Pons (tissue), 1 donor: ENCODE data around the gene PLEKHJ1.
"Not testable (repeated sequence)": the region's sequence is repeated elsewhere in the genome, so short reads cannot be mapped to it uniquely, and the experiment has no call there.

ENCODE experiments used
- DNase-seq: peaks from one replicate; pipeline ENCODE4 v3.0.0-alpha.2; 2016; ENCODE audit warnings: low spot score

The PLEKHJ1 gene

GRCh38 chr19:2236314-2237050 is at the start of gene PLEKHJ1, which contains the start of gene SF3A2:
PLEKHJ1 (minus strand) TSS chr19:2236329; CDS start chr19:2236248, 81 bp downstream.
SF3A2 (plus strand) TSS chr19:2236824; CDS start chr19:2243419, 6,595 bp downstream.
- DNase-seq = peak; percentile 94

GRCh38 chr19:2283835-2284507 is 47.8 kb upstream of the PLEKHJ1 start:
- no peak for DNase-seq

- no peak for DNase-seq
Measured at GRCh38 chr19:2282862-2283237, 46.7 kb upstream of the PLEKHJ1 start.

- DNase-seq = no peak
Measured at GRCh38 chr19:2282062-2282861, 46.1 kb upstream of the PLEKHJ1 start, which contains the start of gene PEAK3. PEAK3 (minus strand) TSS chr19:2282175; CDS start chr19:2280931, 1,244 bp downstream.

- DNase-seq = not testable (repeated sequence)
Measured at GRCh38 chr19:2281265-2282061, 45.3 kb upstream of the PLEKHJ1 start.

GRCh38 chr19:2280633-2281264 is 44.6 kb upstream of the PLEKHJ1 start:
- no peak for DNase-seq

GRCh38 chr19:2278459-2279158 is 42.5 kb upstream of the PLEKHJ1 start:
- DNase-seq = no peak

GRCh38 chr19:2277138-2277537 is 41.0 kb upstream of the PLEKHJ1 start:
- DNase-seq = no peak

GRCh38 chr19:2276429-2276986 is 40.4 kb upstream of the PLEKHJ1 start:
- no peak for DNase-seq

- DNase-seq = no peak
Measured at GRCh38 chr19:2275588-2276428, 39.7 kb upstream of the PLEKHJ1 start.

- peak; percentile 86 for DNase-seq
Measured at GRCh38 chr19:2274931-2275535, 38.9 kb upstream of the PLEKHJ1 start.

- DNase-seq = no peak
Measured at GRCh38 chr19:2274185-2274711, 38.1 kb upstream of the PLEKHJ1 start.

- DNase-seq = no peak
Measured at GRCh38 chr19:2273356-2274184, 37.4 kb upstream of the PLEKHJ1 start.

GRCh38 chr19:2271234-2272103 is 35.3 kb upstream of the PLEKHJ1 start:
- DNase-seq = no peak

GRCh38 chr19:2270423-2271233 is 34.5 kb upstream of the PLEKHJ1 start:
- peak; percentile 74 for DNase-seq

GRCh38 chr19:2270157-2270422 is 34.0 kb upstream of the PLEKHJ1 start:
- DNase-seq = no peak
